Endometrial microvascular endothelial cells (primary cell): ENCODE results near the gene UBR2. TPM values are rescaled to one million over a fixed set of nuclear protein-coding genes. Genes with fewer than 3 reads are reported as not detected.
"Not testable (repeated sequence)": the region's sequence is repeated elsewhere in the genome, so short reads cannot be mapped to it uniquely, and the experiment has no call there.

Experiments
- in situ Hi-C: cut with HindIII; loops from 2 replicates; pipeline ENCODE4 v1.10.0; 2017; ENCODE audit warnings: low sequenced_read_pairs, low pct_unique_long_range_greater_than_20kb; ENCODE audit errors: inconsistent ontology term
- total RNA-seq: library from RNA; depleted of rRNA; stranded (reverse); fragments of >200 nt; gene quantifications from one replicate; pipeline ENCODE4 v1.2.3, GENCODE V29; 2015; ENCODE audit errors: inconsistent ontology term

UBR2 gene
- total RNA-seq, 1 donor from 2014 or later = 15.1 TPM

DNA sequence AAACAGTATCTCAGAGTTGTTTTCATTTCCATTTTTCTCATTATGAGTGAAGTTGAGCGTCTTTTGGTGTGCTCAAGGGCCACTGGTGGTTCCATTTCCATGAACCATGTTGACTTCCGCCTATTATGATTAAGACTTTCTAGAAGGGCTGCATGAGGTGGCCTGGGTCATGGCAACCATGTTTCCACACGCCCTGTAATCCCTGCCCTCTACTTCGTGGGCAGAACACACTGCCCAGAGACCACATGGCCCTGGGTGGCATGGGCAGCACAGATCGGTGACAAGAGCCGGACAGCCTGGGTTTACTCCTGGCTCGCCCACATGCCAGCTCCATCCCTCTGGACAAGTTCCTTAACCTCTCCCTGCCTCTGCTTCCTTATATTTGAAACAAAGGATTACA is 143.8 kb downstream of the UBR2 start:
- in situ Hi-C loops = no loop called here

DNA sequence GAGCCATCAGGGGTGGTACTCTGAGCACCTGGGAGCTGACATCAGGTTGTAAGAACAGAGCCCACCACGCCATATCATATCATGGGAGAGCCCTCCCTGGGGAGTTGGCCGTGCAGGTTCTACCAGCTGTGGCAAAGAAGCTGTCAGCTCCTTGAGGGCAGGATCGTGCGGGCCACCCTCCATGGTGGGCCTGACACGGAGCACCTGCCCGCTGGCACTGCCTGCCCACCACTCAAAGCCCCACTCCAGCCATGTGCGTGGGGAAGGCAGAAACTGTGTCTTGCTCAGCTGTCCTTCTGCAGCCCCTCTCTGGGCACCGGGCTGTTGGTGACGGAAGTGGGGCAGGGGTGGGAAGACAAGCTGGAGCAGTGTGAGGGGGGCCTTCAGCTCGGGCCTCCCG is 144.3 kb downstream of the UBR2 start:
- in situ Hi-C loops = no loop called here

DNA sequence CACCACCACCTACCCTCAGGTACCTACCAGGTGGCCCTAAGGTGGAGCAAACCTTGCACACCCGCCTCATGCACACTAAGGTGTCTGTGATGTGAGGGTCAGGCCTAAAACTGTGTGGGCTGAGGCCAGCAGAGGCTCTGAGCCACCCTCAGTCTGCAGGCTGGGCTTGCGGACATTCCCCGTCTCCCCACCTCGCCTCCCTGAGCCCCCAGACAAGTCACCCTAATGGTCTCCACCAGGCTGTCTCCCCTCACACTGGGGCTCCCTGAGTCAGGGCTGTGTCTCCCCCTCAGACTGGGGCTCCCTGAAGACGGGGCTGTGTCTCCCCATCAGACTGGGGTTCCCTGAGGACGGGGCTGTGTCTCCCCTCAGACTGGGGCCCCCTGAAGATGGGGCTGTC is 146.0 kb downstream of the UBR2 start:
- in situ Hi-C loops = no loop called here

DNA sequence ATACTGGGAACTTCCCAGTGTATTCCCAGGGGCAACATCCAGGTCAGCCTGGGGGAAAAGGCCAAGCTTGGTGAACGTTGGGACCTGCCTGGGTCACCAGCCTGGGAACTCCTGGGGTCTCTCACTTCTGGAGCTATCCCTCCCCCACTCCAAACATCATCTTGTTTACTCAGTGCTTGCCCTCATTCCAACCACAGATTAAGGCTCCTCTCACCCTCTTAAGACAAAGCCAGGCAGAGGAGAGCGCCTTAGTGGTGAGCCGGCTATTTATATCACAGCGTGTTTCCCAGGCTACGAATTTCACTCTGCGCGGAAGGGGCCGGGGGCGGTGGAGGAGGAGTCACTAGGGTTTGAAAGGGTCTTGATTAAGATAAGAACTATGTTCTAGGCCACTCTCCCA is 146.5 kb downstream of the UBR2 start:
- in situ Hi-C loops = no loop called here

DNA sequence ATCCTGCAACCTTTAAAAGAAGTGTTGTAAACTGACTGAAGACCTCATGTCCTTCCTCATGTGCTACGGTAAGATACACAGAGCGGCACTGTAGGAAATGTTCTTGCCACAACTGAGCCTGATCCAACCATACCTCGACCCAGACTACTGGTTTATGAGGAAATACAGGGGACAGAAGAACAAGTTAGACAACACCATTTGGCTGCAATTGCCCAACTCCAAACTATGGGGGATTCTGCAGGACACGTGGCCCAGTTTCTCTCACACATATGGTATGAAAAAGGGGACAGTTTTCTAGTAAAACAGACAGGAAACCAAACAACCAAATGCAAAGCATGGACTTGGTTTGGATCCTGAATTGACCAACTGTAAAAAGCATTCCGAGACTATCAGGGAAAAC is 148.1 kb downstream of the UBR2 start:
- in situ Hi-C loops = no loop called here

DNA sequence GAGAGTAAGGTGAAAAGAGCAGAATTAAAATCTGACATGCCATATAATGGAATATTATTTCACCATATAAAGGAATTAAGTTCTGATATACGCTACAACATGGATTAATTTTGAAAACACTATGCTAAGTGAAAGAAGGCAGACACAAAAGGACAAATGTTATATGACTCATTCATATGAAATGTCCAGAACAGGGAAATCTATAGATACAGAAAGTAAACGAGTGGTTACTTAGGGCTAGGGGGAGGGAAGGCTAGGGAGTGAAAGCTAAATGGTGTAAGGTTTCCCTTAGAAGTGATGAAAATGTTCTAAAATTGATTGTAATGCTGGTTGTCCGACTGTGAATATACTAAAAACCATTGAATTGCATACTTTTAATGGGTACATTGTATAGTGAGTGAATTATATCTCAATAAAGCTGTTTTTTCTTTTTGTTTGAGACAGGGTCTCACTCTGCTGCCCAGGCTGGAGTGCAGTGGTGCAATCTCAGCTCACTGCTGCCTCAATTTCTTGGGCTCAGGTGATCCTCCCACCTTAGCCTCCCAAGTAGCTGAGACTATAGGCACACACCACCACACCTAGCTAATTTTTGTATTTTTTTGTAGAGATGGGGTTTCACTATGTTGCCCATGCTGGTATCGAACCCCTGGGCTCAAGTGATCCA is 150.4 kb downstream of the UBR2 start:
- in situ Hi-C loops = no loop called here

DNA sequence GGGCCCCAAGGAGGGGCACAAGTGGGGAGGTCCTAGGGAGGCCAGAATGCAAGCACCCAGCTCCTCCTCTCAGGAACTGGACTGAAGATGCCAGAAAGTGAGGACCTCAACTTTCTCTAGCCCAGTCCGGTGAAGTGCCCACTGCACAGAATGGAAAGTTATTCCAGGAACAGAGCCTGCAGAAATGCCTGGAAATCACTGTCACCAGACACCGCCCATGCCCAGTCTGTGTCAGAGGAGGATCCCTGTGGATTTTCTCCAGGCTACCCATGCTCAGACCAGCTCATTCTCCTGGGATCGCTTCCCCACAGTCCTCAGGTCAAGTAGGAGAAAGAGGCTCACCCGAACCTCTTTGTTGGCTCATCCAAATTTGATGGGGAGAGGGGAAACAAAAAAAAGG is 152.0 kb downstream of the UBR2 start:
- in situ Hi-C loops = no loop called here

DNA sequence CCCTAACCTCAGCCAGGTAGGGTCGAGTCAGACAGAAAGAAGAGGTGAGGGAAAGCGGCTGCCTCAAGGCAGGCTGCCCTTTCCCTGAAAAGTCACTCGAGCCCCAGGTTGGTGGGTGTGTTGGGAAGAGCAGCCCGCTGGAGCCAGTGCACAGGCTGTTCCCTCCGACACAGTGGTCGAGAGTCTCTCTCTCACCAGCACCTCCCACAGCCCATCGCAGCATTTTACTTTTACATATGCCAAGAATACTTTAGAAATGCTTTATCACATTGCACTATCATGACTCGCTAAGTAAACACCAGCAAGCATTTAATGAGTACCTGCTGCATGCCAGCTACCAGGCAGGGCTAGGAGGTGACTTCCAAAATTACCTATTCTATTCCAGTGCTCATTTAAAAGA is 156.9 kb downstream of the UBR2 start:
- in situ Hi-C loops = no loop called here

DNA sequence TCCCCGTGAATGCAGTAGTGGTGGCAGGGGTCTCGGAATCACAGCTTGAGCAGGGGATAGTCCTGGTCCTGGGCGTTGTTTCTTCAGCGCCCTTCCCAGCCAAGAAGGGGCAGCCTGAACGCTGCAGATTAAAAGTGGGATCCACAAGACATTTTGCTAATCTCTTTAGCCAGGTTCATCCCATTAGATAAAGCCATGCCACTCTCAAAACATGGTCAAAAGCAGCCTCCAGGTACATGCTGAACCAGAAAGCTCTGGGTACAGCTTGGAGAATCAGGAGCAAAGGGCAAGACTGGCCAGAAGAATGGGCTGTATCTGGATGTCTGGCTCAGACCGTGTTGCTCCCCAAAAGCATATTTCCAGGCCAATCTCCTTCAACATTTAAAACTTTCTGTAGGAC is 158.7 kb downstream of the UBR2 start, which contains the start of gene PRPH2:
PRPH2 (minus strand) TSS at position 101 of the 400 bp plus-strand sequence. CDS start 263 bp downstream, outside the sequence.
- in situ Hi-C loops = no loop called here

DNA sequence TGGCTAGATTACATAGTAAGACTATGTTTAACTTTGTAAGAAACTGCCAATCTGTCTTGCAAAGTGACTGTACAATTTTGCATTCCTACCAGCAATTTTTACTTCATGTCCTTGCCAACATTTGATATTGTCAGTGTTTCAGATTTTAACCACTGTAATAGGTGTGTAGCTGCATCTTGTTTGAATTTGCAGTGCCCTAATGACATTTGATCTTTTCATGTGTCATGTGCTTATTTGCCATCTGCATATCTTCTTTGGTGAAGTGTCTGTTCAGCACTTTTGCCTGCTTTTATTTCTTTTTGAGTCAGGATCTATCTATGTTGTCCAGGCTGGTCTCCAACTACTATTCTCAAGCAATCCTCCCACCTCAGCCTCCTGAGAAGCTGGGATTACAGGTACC is 161.0 kb downstream of the UBR2 start:
- in situ Hi-C loops = no loop called here

DNA sequence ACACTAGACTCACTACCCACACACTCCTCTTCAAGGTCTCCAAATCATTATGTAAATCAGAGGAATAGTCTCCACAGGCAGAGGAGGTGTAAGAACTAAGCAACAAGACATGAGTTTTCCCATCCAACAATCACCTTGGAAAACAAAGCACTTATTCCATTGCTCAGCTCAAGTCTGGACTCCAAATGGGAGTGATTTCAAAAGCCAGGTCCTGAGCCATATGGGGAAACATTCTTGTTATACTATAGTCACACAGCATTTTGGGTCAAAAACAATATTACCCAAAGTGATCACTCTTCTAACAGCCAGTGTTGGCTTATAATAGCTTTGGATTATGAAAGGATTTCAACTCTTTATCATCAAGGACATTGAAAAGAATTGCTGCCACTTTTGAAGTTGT is 162.2 kb downstream of the UBR2 start:
- in situ Hi-C loops = no loop called here

DNA sequence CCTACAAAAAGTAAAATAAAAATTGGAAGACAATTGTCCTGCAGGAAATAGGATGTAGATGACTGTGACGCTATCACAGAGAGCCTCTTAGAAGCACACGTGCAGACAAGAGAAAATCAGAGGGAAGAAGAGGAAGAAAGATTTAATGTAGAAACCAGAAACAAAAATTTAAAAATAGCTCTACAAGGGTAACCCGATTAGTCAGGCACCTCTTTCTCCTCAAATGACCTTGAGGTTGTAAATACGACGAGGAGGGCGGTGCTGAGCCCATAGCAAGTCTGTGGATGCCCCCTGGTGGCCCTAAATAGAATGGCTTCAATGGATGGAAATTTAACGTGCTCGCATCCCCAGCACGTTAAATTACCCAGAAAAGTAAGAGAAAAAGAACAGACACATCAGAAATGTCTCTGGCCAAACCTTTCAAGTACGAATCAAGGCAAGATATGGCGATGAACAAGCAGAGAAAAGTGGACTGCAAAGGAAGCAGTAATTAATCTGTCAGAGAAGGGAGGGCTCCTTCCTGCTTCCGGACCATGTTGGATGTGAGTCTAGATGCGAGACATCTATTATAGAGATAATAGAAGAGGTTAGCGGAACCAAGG is 162.8 kb downstream of the UBR2 start:
- in situ Hi-C loops = no loop called here

DNA sequence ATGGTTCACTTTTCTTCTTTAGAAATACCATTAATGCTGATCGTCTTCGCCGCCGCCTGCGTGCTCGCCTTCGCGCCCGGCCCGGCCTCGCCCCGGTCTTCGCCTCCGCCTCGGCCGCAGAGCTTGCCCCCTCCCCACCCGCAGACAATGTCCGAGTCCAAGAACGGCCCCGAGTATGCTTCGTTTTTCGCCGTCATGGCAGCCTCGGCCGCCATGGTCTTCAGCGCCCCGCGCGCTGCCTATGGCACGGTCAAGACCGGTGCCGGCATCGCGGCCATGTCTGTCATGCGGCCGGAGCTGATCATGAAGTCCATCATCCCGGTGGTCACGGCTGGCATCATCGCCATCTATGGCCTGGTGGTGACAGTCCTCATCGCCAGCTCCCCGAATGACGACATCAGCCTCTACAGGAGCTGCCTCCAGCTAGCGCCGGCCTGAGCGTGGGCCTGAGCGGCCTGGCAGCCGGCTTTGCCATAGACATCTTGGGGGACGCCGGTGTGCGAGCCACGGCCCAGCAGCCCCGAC is 163.3 kb downstream of the UBR2 start:
- in situ Hi-C loops = no loop called here

DNA sequence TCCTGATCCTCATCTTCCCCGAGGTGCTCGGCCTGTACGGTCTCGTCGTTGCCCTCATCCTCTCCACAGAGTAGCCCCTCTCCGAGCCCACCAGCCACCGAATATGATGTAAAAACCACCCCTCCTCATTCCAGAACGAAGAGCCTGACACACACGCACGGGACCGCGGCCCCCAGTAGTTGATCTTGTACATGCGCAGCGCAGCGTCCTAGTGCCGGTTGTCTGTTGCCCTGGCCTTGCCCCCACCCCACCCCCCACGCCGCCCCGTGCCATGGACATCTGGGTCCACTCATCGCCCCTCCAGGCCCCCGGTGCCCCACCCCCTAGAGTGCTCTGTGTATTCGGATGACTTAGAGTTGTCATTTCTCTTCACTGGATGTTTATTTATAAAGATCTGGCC is 163.8 kb downstream of the UBR2 start:
- in situ Hi-C loops = no loop called here

DNA sequence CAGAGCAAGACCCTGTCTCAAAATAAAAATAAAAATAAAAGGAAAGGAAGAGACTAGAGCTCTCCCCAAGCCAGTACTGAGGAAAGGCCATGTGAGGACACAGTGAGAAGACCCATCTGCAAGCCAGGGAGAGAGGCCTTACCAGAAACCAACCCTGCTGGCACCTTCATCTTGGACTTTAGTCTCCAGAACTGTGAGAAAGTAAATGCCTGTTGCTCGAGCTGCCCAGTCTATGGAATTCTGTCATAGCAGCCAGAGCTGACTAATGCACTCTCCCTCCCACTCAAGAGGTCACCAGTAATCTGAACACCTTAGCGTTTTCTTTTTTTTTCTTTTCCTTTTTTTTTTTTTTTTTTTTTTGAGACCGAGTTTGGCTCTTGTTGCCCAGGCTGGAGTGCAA is 165.9 kb downstream of the UBR2 start:
- in situ Hi-C loops = no loop called here

DNA sequence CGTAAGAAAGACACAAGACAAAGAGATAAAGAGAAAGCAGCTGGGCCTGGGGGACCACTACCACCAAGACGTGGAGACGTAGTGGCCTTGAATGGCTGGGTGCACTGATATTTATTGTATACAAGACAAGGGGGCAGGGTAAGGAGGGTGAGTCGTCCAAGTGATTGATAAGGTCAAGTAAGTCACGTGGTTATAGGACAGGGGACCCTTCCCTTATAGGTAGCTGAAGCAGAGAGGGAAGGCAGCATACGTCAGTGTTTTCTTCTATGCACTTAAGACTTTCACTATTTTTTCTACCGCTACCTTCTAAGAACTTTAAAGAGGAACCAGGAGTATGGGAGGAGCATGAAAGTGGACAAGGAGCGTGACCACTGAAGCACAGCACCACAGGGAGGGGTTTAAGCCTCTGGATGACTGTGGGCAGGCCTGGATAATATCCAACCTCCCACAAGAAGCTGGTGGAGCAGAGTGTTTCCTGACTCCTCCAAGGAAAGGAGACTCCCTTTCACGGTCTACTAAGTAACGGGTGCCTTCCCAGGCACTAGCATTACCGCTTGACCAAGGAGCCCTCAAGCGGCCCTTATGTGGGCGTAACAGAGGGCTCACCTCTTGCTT is 170.1 kb downstream of the UBR2 start:
- in situ Hi-C loops = not testable (repeated sequence)

DNA sequence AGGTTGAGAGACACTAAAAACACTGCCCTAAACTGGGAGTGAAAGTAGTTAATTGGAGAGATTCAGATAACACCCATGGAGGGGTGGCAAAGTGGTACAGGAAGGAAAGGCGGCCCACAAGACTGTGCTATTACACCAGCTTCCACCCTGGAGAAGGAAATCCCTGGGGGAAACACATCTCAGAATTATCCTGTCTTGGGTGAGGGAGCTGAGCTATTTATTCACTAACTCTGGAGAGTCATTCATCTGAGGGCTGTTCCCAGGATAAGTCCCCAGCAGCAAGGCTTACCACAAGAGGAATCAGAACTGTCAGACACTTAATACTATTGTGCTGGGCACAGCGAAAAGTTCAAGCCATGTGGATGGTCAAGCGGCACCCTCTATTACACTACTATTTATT is 172.1 kb downstream of the UBR2 start:
- in situ Hi-C loops = no loop called here

DNA sequence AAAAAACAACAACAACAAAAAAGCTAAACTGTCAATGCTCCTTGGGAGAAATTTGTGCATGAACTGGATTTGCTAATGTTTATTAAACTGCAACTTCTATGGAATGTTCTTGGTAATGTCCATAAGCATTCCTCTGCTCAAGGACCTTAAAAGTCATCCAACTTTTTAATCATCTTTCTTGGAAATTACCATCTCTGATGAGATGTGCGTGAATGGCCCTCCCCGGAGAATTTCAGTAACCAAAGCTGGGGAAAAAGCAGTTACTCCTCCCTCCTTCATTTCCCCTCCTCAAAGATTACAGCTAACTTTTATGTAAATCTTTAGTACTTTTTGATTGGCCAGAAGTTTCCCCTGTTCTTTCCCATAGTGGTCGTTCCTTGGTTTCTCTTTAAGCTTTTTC is 176.9 kb downstream of the UBR2 start:
- in situ Hi-C loops = no loop called here

DNA sequence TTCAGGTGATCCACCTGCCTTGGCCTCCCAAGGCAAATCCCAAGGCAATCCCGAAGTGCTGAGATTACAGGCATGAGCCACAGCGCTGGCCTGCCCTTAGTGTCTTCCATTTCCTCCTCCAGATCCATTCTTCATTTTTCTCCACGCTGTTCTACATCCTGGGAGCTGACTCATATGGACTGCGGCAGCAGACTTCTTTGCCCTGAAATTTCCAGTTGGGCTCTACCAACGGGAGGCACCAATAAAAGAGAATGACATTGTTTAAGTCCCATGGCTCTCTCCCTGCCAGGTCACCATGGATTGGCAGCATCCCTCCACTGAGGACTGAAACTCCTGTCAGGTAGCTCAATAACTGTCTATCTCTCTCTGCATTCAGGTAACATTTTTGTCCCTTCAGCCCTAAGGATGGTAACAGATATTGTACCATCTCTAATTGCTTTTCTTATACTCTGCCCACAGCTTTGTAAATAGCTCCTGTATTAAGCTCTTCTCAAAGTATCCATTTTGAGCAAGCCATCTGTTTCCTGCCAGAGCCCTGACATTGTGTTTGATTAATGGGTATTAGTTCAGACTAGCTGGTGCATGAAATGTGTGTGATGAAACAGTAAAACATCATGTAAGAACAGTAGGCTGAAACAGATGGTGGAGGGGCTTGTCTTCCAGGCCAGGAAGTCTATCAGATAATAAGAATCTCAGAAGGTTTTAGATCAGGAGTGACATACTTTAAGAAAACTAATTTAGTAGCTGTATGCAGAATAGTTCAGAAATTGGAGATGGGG is 178.5 kb downstream of the UBR2 start:
- in situ Hi-C loops = no loop called here
